SK-MEL-5 (cell line): Measurements from ENCODE around the gene MEP1A. TPM values are rescaled to one million over a fixed set of nuclear protein-coding genes. Genes with fewer than 3 reads are reported as not detected.
"Not testable (repeated sequence)": the region's sequence is repeated elsewhere in the genome, so short reads cannot be mapped to it uniquely, and the experiment has no call there.

ENCODE experiments used
- DNase-seq: peaks from one replicate; pipeline ENCODE4 v3.0.0-alpha.2; 2016; ENCODE audit warnings: low read depth, low spot score
- in situ Hi-C: cut with HindIII; loops from 2 replicates; pipeline ENCODE4 v1.10.0; 2016; ENCODE audit warnings: low sequenced_read_pairs, high pct_unique_total_duplicates, low pct_unique_long_range_greater_than_20kb
- total RNA-seq: library from RNA; depleted of rRNA; stranded (reverse); fragments of >200 nt; shearing (Covaris generic); gene quantifications from 2 replicates; pipeline ENCODE4 v1.2.3, GENCODE V29; 2014

Gene MEP1A
- total RNA-seq, 1 experiment from 2014 or later: not detected

- in situ Hi-C loops: no loop called here
- DNase-seq: no peak
These were observed 20.4 kb upstream of the MEP1A start for GRCh38 chr6:46772762-46773161.

GRCh38 chr6:46773201-46773855 is 19.9 kb upstream of the MEP1A start:
- in situ Hi-C loops: no loop called here
- no peak for DNase-seq

- in situ Hi-C loops: not testable (repeated sequence)
These were observed 18.5 kb upstream of the MEP1A start for GRCh38 chr6:46774736-46775135.

GRCh38 chr6:46776070-46776712 is 17.0 kb upstream of the MEP1A start:
- DNase-seq: no peak
- in situ Hi-C loops: no loop called here

More at GRCh38 chr6:46774736-46775135, 18.5 kb upstream of the MEP1A start:
- not testable (repeated sequence) for DNase-seq

GRCh38 chr6:46777476-46778346 is 15.5 kb upstream of the MEP1A start:
- in situ Hi-C loops: no loop called here
- no peak for DNase-seq

- DNase-seq: peak; percentile 81
- in situ Hi-C loops: no loop called here
These were observed 11.5 kb upstream of the MEP1A start for GRCh38 chr6:46781478-46782378.

- in situ Hi-C loops: no loop called here
- DNase-seq: no peak
These were observed 8.7 kb upstream of the MEP1A start for GRCh38 chr6:46784535-46784934.

- no peak for DNase-seq
- in situ Hi-C loops: no loop called here
These were observed 5.2 kb upstream of the MEP1A start for GRCh38 chr6:46787871-46788540.

- in situ Hi-C loops: no loop called here
- DNase-seq: no peak
These were observed 4.4 kb upstream of the MEP1A start for GRCh38 chr6:46788791-46789190.

GRCh38 chr6:46789434-46790354 is 3.5 kb upstream of the MEP1A start:
- DNase-seq: no peak
- in situ Hi-C loops: no loop called here

- in situ Hi-C loops: no loop called here
- DNase-seq: no peak
These were observed 2.8 kb upstream of the MEP1A start for GRCh38 chr6:46790355-46790874.

GRCh38 chr6:46792635-46793034 is 554 bp upstream of the MEP1A start:
- in situ Hi-C loops: no loop called here
- DNase-seq: no peak

- in situ Hi-C loops: no loop called here
- no peak for DNase-seq
These were observed 879 bp downstream of the MEP1A start for GRCh38 chr6:46794068-46794467.

- DNase-seq: no peak
- in situ Hi-C loops: no loop called here
These were observed 2.6 kb downstream of the MEP1A start for GRCh38 chr6:46795816-46796215.

GRCh38 chr6:46796848-46797580 is 3.8 kb downstream of the MEP1A start:
- peak; percentile 4 for DNase-seq
- in situ Hi-C loops: no loop called here
